ENCODE measurements around the gene UBXN2A.
"Not testable (repeated sequence)": the region's sequence is repeated elsewhere in the genome, so short reads cannot be mapped to it uniquely, and the experiment has no call there.

Gene UBXN2A

DNA sequence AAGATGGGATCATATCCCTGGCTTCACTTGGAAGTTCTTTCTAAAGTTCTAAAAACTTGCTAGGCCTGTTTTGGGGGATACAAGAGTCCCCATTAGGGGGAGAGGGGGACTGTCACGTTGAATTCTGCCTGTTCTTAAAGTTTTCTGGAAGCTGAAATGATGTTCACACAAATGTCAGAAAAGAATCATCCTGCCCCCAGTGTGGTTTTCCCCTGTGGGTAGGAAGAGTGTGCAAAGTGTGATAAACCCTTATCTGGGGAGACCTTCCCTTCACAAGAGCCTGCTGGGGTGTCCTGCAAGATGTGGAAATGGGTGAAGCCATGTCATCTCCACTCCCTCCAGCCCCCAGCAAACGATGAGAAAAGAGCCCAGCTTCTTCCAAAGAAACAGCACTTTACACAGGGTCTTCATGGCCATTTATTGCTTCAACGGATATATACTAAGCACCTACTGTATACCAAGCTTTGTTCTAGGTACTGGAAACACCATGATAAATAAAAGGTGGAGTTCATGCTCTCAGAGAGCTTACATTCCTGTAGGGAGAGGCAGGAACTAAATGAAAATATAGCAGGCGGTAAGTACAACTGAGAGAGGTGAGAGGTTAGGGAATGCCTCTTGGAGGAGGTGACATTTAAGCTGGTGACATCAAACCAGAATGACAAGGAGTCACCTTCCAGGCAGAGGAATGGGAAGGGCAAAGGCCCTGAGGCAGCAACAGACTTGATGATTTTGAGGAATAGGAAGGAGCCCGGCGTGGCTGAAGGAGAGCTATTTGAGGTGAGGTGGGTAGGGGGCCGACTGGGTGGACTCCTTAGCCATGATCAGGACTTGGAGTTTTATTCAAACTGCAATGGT, 71.2 kb downstream of the UBXN2A start:
- POLR2A ChIA-PET: no interaction called here
- no peaks in the 10 kb centered on the region for H3K4me1 ChIP-seq (ENCODE audit: control insufficient read depth, insufficient read depth, low read length)
- TF ChIP-seq ZNF623 (tag by site-specific recombination; IDR thresholded peaks at IDR 0.05) (peak; percentile 73), SALL2 (tag by site-specific recombination; IDR thresholded peaks at IDR 0.05; ENCODE audit: borderline replicate concordance) (no peak)
- TF ChIP-seq, protein P1, sequence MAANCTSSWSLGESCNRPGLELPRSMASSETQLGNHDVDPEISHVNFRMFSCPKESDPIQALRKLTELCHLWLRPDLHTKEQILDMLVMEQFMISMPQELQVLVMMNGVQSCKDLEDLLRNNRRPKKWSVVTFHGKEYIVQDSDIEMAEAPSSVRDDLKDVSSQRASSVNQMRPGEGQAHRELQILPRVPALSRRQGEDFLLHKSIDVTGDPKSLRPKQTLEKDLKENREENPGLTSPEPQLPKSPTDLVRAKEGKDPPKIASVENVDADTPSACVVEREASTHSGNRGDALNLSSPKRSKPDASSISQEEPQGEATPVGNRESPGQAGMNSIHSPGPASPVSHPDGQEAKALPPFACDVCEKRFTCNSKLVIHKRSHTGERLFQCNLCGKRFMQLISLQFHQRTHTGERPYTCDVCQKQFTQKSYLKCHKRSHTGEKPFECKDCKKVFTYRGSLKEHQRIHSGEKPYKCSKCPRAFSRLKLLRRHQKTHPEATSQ (tag by site-specific recombination; IDR thresholded peaks at IDR 0.05): no peak
- H3K36me3 ChIP-seq (ENCODE audit: control insufficient read depth in 2 of 2, insufficient read depth in 1 of 2, low read length in 2 of 2): no peaks in the 10 kb centered on the region
- H3K4me3 ChIP-seq (ENCODE audit: low read depth, low read length): no peak overlapping the region
- H3K27ac ChIP-seq (ENCODE audit: extremely low read depth, low read depth, low read length): no peak overlapping the region
- no peaks in the 10 kb centered on the region for H3K9me3 ChIP-seq (ENCODE audit: control insufficient read depth, insufficient read depth, low read depth, low read length)
- CTCF ChIA-PET: no interaction called here

DNA sequence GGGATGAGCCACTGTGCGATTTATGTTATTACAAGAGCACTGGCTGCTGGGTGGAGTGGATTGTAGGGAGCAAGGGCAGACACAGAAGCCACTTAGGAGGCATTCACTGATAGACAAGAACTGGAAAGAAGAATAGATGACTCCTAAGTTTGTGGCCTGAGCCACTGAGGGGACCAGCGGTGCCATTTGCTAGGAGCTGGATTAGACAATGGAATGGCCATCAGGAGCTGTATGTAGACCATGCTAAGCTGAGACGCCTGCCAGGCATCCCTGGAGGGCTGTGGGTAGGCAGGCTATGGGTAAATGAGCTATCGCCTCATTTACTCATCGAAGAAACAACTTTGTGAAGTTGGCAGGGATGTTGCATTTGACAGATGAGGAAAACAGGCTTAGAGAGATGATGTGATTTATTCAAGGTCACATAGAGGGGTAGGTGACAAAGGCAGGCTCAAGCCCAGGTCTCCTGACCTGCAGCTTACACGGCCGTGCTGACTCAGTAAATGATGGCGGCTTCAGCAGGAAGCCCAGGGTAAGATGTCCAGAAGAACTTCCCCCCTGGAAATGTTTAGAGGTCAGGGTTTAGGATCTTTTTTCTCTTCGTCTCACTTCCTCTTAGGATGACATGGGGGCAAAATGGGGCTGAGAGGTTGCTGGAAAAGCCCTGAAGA, 72.4 kb downstream of the UBXN2A start:
- H3K4me3 ChIP-seq (ENCODE audit: low read depth, low read length): no peak overlapping the region
- H3K9me3 ChIP-seq (ENCODE audit: control insufficient read depth, insufficient read depth, low read depth, low read length): no peaks in the 10 kb centered on the region
- ChIA-PET CTCF (interaction anchor here (0.6 to 0.9 kb wide), 4 partner anchors 34 to 552 kb away, joined by 3 to 4 read pairs (median 3); partner anchors contain the start of gene ATAD2B), POLR2A (interaction anchor here (0.9 kb wide), 1 partner anchor 63 kb away, joined by 3 read pairs; the partner anchor contains the start of gene SF3B6)
- no peak overlapping the region for H3K27ac ChIP-seq (ENCODE audit: extremely low read depth, low read depth, low read length)
- TF ChIP-seq, protein P2, sequence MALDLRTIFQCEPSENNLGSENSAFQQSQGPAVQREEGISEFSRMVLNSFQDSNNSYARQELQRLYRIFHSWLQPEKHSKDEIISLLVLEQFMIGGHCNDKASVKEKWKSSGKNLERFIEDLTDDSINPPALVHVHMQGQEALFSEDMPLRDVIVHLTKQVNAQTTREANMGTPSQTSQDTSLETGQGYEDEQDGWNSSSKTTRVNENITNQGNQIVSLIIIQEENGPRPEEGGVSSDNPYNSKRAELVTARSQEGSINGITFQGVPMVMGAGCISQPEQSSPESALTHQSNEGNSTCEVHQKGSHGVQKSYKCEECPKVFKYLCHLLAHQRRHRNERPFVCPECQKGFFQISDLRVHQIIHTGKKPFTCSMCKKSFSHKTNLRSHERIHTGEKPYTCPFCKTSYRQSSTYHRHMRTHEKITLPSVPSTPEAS (tag by site-specific recombination; IDR thresholded peaks at IDR 0.05): no peak
- TF ChIP-seq FEZF1 (tag by site-specific recombination; IDR thresholded peaks at IDR 0.05) (no peak), SCRT1 (tag by site-specific recombination; IDR thresholded peaks at IDR 0.05; ENCODE audit: borderline replicate concordance) (no peak)
- H3K36me3 ChIP-seq (ENCODE audit: control insufficient read depth in 2 of 2, insufficient read depth in 1 of 2, low read length in 2 of 2): no peaks in the 10 kb centered on the region
- H3K4me1 ChIP-seq (ENCODE audit: control insufficient read depth, insufficient read depth, low read length): no peaks in the 10 kb centered on the region

- ChIA-PET CTCF (interaction anchor here (0.7 kb wide), 1 partner anchor 813 kb away, joined by 3 read pairs; no protein-coding TSS in a partner anchor), POLR2A (interaction anchor here (1.4 kb wide), 1 partner anchor 32 kb away, joined by 6 read pairs; the partner anchor contains the start of gene WDCP)
- H3K27ac ChIP-seq (ENCODE audit: extremely low read depth, low read depth, low read length); H3K9me3 ChIP-seq (ENCODE audit: control insufficient read depth, insufficient read depth, low read depth, low read length); H3K4me3 ChIP-seq (ENCODE audit: low read depth, low read length); H3K36me3 ChIP-seq (ENCODE audit: control insufficient read depth in 2 of 2, insufficient read depth in 1 of 2, low read length in 2 of 2); H3K4me1 ChIP-seq (ENCODE audit: control insufficient read depth, insufficient read depth, low read length): not testable (repeated sequence)
These were observed 74.6 kb downstream of the UBXN2A start for GRCh38 chr2:24014902-24015301.

DNA sequence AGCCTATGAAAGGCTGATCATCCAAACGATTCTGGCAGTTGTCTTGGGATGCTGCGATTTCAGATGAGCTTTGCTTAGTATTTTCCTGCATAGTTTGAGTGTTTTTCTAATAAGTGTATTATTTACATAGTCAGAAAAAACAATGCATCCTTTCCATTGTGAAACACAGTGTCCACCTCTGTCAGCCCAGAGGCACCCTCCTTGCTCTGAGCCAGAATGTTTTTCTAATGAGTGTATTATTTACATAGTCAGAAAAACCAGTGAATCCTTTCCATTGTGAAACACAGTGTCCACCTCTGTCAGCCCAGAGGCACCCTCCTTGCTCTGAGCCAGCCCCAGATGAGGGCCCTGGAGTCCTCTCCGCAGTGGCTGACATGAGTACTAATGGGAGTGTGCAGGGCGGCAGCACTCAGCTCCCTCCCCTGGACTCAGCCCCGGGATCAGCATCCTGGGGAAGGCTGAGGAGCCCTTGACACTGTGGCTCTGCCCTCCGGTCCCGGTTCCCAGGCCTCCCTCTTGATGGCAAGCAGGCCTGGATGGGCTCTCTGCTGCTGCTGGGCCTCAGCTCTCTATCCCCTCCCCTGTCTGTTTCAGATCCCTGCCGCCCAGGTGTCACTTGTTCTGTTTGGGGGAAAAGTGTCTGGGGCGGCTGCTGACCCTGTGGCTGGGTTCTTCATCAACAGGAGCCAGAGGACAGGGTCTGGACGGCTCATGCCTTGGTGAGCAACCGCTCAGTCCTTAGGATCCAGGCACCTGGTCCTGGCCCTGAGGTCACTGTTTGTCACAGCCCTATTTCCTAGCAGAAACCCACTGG, 75.5 kb downstream of the UBXN2A start:
- no peak overlapping the region for H3K4me3 ChIP-seq (ENCODE audit: low read depth, low read length)
- no peaks in the 10 kb centered on the region for H3K4me1 ChIP-seq (ENCODE audit: control insufficient read depth, insufficient read depth, low read length)
- ChIA-PET POLR2A (interaction anchor here (0.9 to 1.4 kb wide), 2 partner anchors 31 to 61 kb away, joined by 3 to 6 read pairs; partner anchors contain the start of genes SF3B6 and WDCP), CTCF (interaction anchor here (0.7 kb wide), 1 partner anchor 20 kb away, joined by 3 read pairs; no protein-coding TSS in a partner anchor)
- no peaks in the 10 kb centered on the region for H3K36me3 ChIP-seq (ENCODE audit: control insufficient read depth in 2 of 2, insufficient read depth in 1 of 2, low read length in 2 of 2)
- H3K9me3 ChIP-seq (ENCODE audit: control insufficient read depth, insufficient read depth, low read depth, low read length): no peaks in the 10 kb centered on the region
- no peak overlapping the region for H3K27ac ChIP-seq (ENCODE audit: extremely low read depth, low read depth, low read length)
- TF ChIP-seq ZNF354C (tag by site-specific recombination; IDR thresholded peaks at IDR 0.05; ENCODE audit: borderline replicate concordance, low read depth) (no peak), ZBTB7A (tag by site-specific recombination; IDR thresholded peaks at IDR 0.05; ENCODE audit: low read depth) (no peak), ZNF610 (tag by site-specific recombination; IDR thresholded peaks at IDR 0.05; ENCODE audit: borderline replicate concordance) (no peak), ZNF701 (tag by site-specific recombination; IDR thresholded peaks at IDR 0.05) (no peak), ZNF76 (tag by site-specific recombination; IDR thresholded peaks at IDR 0.05; ENCODE audit: borderline replicate concordance, low read depth) (no peak), ZNF133 (tag by site-specific recombination; IDR thresholded peaks at IDR 0.05) (no peak), HOXC10 (CRISPR knock-in tag; IDR thresholded peaks at IDR 0.05) (no peak), ZBTB17 (tag by site-specific recombination; IDR thresholded peaks at IDR 0.05) (0 out of 2 replicates have a peak, but pooled peaks have one; percentile 36), WT1 (tag by site-specific recombination; IDR thresholded peaks at IDR 0.05) (0 out of 2 replicates have a peak, but pooled peaks have one; percentile 21), KLF1 (tag by site-specific recombination; IDR thresholded peaks at IDR 0.05) (no peak), ZNF157 (tag by site-specific recombination; IDR thresholded peaks at IDR 0.05) (no peak), ZNF341 (tag by site-specific recombination; IDR thresholded peaks at IDR 0.05; ENCODE audit: low read depth) (no peak), ZSCAN30 (tag by site-specific recombination; IDR thresholded peaks at IDR 0.05) (no peak), ZNF658 (tag by site-specific recombination; IDR thresholded peaks at IDR 0.05) (no peak), SP7 (tag by site-specific recombination; IDR thresholded peaks at IDR 0.05) (no peak)

Measured in HEK293 (cell line).